DMS53 treated with DMSO at 0.1 percent for 48 hours (cell line): ENCODE measurements around the gene DLG4.
A peak's percentile ranks its signal among the peaks of the same experiment; 100 is the strongest.
"Not testable (repeated sequence)": the region's sequence is repeated elsewhere in the genome, so short reads cannot be mapped to it uniquely, and the experiment has no call there.

ENCODE experiments used
- DNase-seq: peaks from one replicate; lab custom pipeline; 2025; ENCODE audit not compliant: unreplicated experiment; lab: John Stamatoyannopoulos, UW

DLG4 gene

GRCh38 chr17:7168841-7169564, 50.6 kb downstream of the DLG4 start:
- DNase-seq, result not testable (repeated sequence)

- no peak for DNase-seq
These were observed 51.8 kb downstream of the DLG4 start for GRCh38 chr17:7167832-7168231.

- no peak for DNase-seq
These were observed 52.8 kb downstream of the DLG4 start for GRCh38 chr17:7166873-7167272.

GRCh38 chr17:7159571-7159970, 60.1 kb downstream of the DLG4 start:
- not testable (repeated sequence) for DNase-seq

- DNase-seq, result not testable (repeated sequence)
These were observed 61.2 kb downstream of the DLG4 start for GRCh38 chr17:7158424-7158823.

- no peak for DNase-seq
These were observed 63.2 kb downstream of the DLG4 start for GRCh38 chr17:7156342-7156940.

- DNase-seq, result no peak
These were observed 71.9 kb downstream of the DLG4 start for GRCh38 chr17:7147772-7148171.

GRCh38 chr17:7146115-7146514, 73.5 kb downstream of the DLG4 start:
- DNase-seq, result no peak

- no peak for DNase-seq
These were observed 75.4 kb downstream of the DLG4 start for GRCh38 chr17:7144213-7144612.

- peak; percentile 50 for DNase-seq
These were observed 77.8 kb downstream of the DLG4 start for GRCh38 chr17:7141824-7142223.

- no peak for DNase-seq
These were observed 80.2 kb downstream of the DLG4 start for GRCh38 chr17:7139400-7139799.

GRCh38 chr17:7138800-7139381, 80.7 kb downstream of the DLG4 start:
- no peak for DNase-seq

GRCh38 chr17:7137171-7137943, 82.3 kb downstream of the DLG4 start:
- no peak for DNase-seq
